ENCODE measurements around the gene SUPT20HL1.
"Not testable (repeated sequence)": the region's sequence is repeated elsewhere in the genome, so short reads cannot be mapped to it uniquely, and the experiment has no call there.

SUPT20HL1 gene

DNA sequence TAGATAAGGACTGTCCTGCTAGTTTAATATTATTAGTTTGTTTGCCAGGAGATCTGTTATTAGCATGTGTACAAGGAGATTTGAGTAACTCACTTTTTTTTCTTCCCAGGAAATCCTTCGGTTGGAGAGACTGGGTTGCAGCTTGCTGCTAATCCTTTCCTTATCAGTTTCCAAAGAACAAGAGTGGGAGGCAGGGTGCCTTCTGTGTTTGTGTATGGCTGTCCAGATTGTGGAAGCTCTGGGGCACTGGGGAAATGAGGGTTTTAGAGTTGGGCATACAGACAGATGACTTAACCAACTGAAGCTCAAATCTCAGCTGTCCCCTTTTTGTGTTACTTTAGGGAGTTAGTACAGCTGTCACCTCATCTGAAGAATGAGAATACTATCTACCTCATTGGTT lies 12.6 kb upstream of the SUPT20HL1 start:
- Histone ChIP-seq H2BK15ac (replicated peaks; ENCODE audit: low read depth) (no peak overlapping the region), H2AK5ac (ENCODE audit: low read length) (no peak overlapping the region), H3K79me2 (ENCODE audit: control insufficient read depth, insufficient read depth, low read length) (no peaks in the 10 kb centered on the region), H3K36me3 (ENCODE audit: control insufficient read depth, insufficient read depth, low read length) (no peaks in the 10 kb centered on the region), H3K9ac (ENCODE audit: low read length) (no peak overlapping the region), H3K27ac (ENCODE audit: low read depth, low read length) (no peak overlapping the region), H4K5ac (ENCODE audit: low read length) (no peak overlapping the region), H3K56ac (ENCODE audit: low read length) (no peak overlapping the region), H3K4me2 (ENCODE audit: low read length) (no peak overlapping the region), H2BK5ac (ENCODE audit: low read length) (no peak overlapping the region), H3K4ac (ENCODE audit: low read depth, low read length) (no peak overlapping the region), H3K4me1 (ENCODE audit: control insufficient read depth, low read depth, low read length) (no peaks in the 10 kb centered on the region), H3K79me1 (ENCODE audit: low read length) (no peaks in the 10 kb centered on the region), H3K18ac (ENCODE audit: low read length) (no peak overlapping the region), H3K4me3 (ENCODE audit: low read length) (no peak overlapping the region), H4K8ac (ENCODE audit: low read depth, low read length) (no peak overlapping the region), H3K27me3 (ENCODE audit: insufficient read depth, low read length, poor library complexity) (no peaks in the 10 kb centered on the region), H2BK120ac (ENCODE audit: low read depth, low read length) (no peak overlapping the region), H3K23ac (ENCODE audit: low read length) (no peak overlapping the region)
- DNase-seq, result peak; percentile 8
- no CpG with 5 or more reads among the region's 1 CpG for WGBS (ENCODE audit: extremely low coverage, insufficient coverage, low lambda C conversion rate)

DNA sequence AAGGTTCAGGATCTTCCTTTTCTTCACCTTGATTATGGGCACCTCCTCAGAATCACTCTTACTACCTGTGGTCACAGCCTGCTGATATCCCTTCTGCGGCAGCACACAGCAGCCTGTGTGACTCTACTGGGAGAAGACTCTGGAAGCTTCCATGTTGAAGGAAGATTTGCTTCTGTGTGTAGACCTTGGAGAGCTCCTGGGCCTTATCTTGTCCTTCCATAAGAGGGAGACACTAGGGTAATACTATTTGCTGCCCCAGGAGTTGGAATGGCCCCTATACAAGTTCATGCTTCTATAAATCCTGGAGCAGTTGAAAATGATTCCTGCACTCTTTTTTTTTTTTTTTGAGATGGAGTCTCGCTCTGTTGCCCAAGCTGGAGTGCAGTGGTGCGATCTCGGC lies 10.2 kb upstream of the SUPT20HL1 start:
- Histone ChIP-seq H4K8ac (ENCODE audit: low read depth, low read length) (no peak overlapping the region), H2BK15ac (replicated peaks; ENCODE audit: low read depth) (no peak overlapping the region), H3K9ac (ENCODE audit: low read length) (no peak overlapping the region), H3K23ac (ENCODE audit: low read length) (no peak overlapping the region), H3K18ac (ENCODE audit: low read length) (no peak overlapping the region), H2BK120ac (ENCODE audit: low read depth, low read length) (no peak overlapping the region), H4K5ac (ENCODE audit: low read length) (no peak overlapping the region), H3K4me1 (ENCODE audit: control insufficient read depth, low read depth, low read length) (no peaks in the 10 kb centered on the region), H3K79me1 (ENCODE audit: low read length) (no peaks in the 10 kb centered on the region), H3K79me2 (ENCODE audit: control insufficient read depth, insufficient read depth, low read length) (no peaks in the 10 kb centered on the region), H3K4ac (ENCODE audit: low read depth, low read length) (no peak overlapping the region), H3K4me2 (ENCODE audit: low read length) (no peak overlapping the region), H3K27ac (ENCODE audit: low read depth, low read length) (no peak overlapping the region), H2BK5ac (ENCODE audit: low read length) (no peak overlapping the region), H2AK5ac (ENCODE audit: low read length) (no peak overlapping the region), H3K36me3 (ENCODE audit: control insufficient read depth, insufficient read depth, low read length) (no peaks in the 10 kb centered on the region), H3K4me3 (ENCODE audit: low read length) (no peak overlapping the region), H3K56ac (ENCODE audit: low read length) (no peak overlapping the region), H3K27me3 (ENCODE audit: insufficient read depth, low read length, poor library complexity) (no peaks in the 10 kb centered on the region)
- peak; percentile 11 for DNase-seq
- WGBS (ENCODE audit: extremely low coverage, insufficient coverage, low lambda C conversion rate), result no CpG with 5 or more reads among the region's 4 CpGs

DNA sequence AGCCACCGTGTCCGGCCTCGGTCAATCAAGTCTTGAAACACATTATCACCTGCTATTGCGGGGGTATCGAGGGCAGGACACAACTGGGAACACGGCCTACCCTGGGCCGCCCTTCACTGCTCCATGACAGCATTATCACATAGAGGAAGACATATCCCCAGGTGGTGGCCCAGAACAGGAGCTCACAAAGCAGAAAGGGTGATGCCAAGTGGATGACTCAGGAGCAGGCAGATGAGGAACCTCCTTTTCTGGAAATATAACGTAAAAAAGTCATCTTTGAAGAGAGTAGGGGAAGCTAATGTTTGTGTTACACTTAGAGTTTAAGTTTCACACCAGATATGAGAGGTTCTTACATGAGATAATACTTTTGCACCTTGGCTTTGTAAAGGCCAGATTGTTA lies 5.3 kb upstream of the SUPT20HL1 start:
- no peak overlapping the region for H4K8ac ChIP-seq (ENCODE audit: low read depth, low read length)
- no peak overlapping the region for H2BK120ac ChIP-seq (ENCODE audit: low read depth, low read length)
- H3K9ac ChIP-seq (ENCODE audit: low read length), result no peak overlapping the region
- H2AK5ac ChIP-seq (ENCODE audit: low read length), result no peak overlapping the region
- no peak overlapping the region for H2BK5ac ChIP-seq (ENCODE audit: low read length)
- H3K4ac ChIP-seq (ENCODE audit: low read depth, low read length), result no peak overlapping the region
- H3K4me3 ChIP-seq (ENCODE audit: low read length), result no peak overlapping the region
- H3K4me1 ChIP-seq (ENCODE audit: control insufficient read depth, low read depth, low read length), result no peaks in the 10 kb centered on the region
- H4K5ac ChIP-seq (ENCODE audit: low read length), result no peak overlapping the region
- no peak overlapping the region for H3K23ac ChIP-seq (ENCODE audit: low read length)
- no peak overlapping the region for H3K56ac ChIP-seq (ENCODE audit: low read length)
- H3K36me3 ChIP-seq (ENCODE audit: control insufficient read depth, insufficient read depth, low read length), result no peaks in the 10 kb centered on the region
- H3K79me1 ChIP-seq (ENCODE audit: low read length), result no peaks in the 10 kb centered on the region
- no peak for DNase-seq
- H3K79me2 ChIP-seq (ENCODE audit: control insufficient read depth, insufficient read depth, low read length), result no peaks in the 10 kb centered on the region
- H3K18ac ChIP-seq (ENCODE audit: low read length), result no peak overlapping the region
- H2BK15ac ChIP-seq (replicated peaks; ENCODE audit: low read depth), result no peak overlapping the region
- WGBS (ENCODE audit: extremely low coverage, insufficient coverage, low lambda C conversion rate), result no CpG with 5 or more reads among the region's 8 CpGs
- H3K27ac ChIP-seq (ENCODE audit: low read depth, low read length), result no peak overlapping the region
- no peaks in the 10 kb centered on the region for H3K27me3 ChIP-seq (ENCODE audit: insufficient read depth, low read length, poor library complexity)
- H3K4me2 ChIP-seq (ENCODE audit: low read length), result no peak overlapping the region

DNA sequence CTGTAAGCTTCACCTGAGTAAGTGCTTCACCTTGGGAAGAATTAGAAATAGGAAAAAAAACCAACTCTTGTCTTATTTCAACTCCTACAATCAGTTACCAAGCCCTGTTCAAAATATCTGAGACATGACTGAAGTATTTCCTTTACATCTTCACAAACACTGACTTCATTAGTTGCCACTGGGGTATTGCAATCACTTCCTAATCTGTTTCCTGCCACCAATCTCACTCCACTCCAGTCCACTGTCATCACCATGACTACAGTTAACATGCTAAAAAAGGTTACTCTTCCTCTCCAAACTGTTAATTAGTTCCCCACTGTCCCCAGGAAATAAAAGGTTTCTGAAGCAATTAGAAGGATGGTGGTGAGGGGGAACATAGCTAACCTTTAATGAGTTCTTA lies 3.3 kb upstream of the SUPT20HL1 start:
- H2AK5ac ChIP-seq (ENCODE audit: low read length), result no peak overlapping the region
- H3K23ac ChIP-seq (ENCODE audit: low read length), result no peak overlapping the region
- no peak overlapping the region for H2BK120ac ChIP-seq (ENCODE audit: low read depth, low read length)
- no peaks in the 10 kb centered on the region for H3K4me1 ChIP-seq (ENCODE audit: control insufficient read depth, low read depth, low read length)
- H4K5ac ChIP-seq (ENCODE audit: low read length), result no peak overlapping the region
- no peak overlapping the region for H2BK15ac ChIP-seq (replicated peaks; ENCODE audit: low read depth)
- no peak overlapping the region for H3K4me2 ChIP-seq (ENCODE audit: low read length)
- no peak overlapping the region for H2BK5ac ChIP-seq (ENCODE audit: low read length)
- H3K79me1 ChIP-seq (ENCODE audit: low read length), result no peaks in the 10 kb centered on the region
- DNase-seq, result peak; percentile 45
- H3K4ac ChIP-seq (ENCODE audit: low read depth, low read length), result no peak overlapping the region
- no peak overlapping the region for H4K8ac ChIP-seq (ENCODE audit: low read depth, low read length)
- H3K27me3 ChIP-seq (ENCODE audit: insufficient read depth, low read length, poor library complexity), result no peaks in the 10 kb centered on the region
- H3K36me3 ChIP-seq (ENCODE audit: control insufficient read depth, insufficient read depth, low read length), result no peaks in the 10 kb centered on the region
- no peak overlapping the region for H3K9ac ChIP-seq (ENCODE audit: low read length)
- H3K56ac ChIP-seq (ENCODE audit: low read length), result no peak overlapping the region
- no peak overlapping the region for H3K4me3 ChIP-seq (ENCODE audit: low read length)
- H3K79me2 ChIP-seq (ENCODE audit: control insufficient read depth, insufficient read depth, low read length), result no peaks in the 10 kb centered on the region
- H3K27ac ChIP-seq (ENCODE audit: low read depth, low read length), result no peak overlapping the region
- H3K18ac ChIP-seq (ENCODE audit: low read length), result no peak overlapping the region

DNA sequence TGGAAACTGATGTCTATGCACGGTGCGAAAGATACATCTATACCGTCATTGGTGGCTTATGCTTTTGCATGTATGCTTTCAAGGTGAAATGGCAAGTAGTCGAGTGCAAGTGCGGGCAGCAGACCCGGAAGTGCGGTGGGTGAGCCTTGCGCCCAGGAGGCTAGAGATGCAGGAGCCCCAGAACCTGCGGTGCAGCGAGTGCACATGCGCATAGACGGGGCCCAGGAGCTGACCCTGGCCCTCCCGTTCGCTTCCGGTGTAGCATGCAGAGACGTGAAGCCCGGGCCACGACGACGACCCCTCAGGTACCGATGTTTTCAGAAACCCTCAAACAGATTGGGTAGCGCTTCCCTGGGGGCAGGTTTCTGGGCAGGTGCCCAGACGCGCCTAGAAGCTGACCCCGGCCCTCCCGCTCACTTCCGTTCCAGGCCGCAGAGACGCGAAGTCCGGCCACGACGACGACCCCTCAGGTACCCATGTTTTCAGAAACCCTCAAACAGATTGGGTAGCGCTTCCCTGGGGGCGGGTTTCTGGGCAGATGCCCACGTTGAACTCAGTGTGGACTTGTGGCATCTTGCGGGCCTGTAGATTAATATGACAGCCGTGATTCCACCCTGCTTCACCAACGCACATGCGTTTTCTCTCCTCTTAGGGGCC lies 1.8 kb downstream of the SUPT20HL1 start:
- H3K18ac ChIP-seq (ENCODE audit: low read length); H2BK15ac ChIP-seq (replicated peaks; ENCODE audit: low read depth); H3K9ac ChIP-seq (ENCODE audit: low read length); H3K23ac ChIP-seq (ENCODE audit: low read length); H2AK5ac ChIP-seq (ENCODE audit: low read length); H3K56ac ChIP-seq (ENCODE audit: low read length); H3K4ac ChIP-seq (ENCODE audit: low read depth, low read length); H3K36me3 ChIP-seq (ENCODE audit: control insufficient read depth, insufficient read depth, low read length); H3K27ac ChIP-seq (ENCODE audit: low read depth, low read length); H3K4me1 ChIP-seq (ENCODE audit: control insufficient read depth, low read depth, low read length); H3K79me2 ChIP-seq (ENCODE audit: control insufficient read depth, insufficient read depth, low read length); H4K8ac ChIP-seq (ENCODE audit: low read depth, low read length); H3K27me3 ChIP-seq (ENCODE audit: insufficient read depth, low read length, poor library complexity); H4K5ac ChIP-seq (ENCODE audit: low read length); DNase-seq; H3K4me3 ChIP-seq (ENCODE audit: low read length); H2BK5ac ChIP-seq (ENCODE audit: low read length); H3K4me2 ChIP-seq (ENCODE audit: low read length); H2BK120ac ChIP-seq (ENCODE audit: low read depth, low read length); H3K79me1 ChIP-seq (ENCODE audit: low read length): not testable (repeated sequence)
- no CpG with 5 or more reads among the region's 41 CpGs for WGBS (ENCODE audit: extremely low coverage, insufficient coverage, low lambda C conversion rate)

DNA sequence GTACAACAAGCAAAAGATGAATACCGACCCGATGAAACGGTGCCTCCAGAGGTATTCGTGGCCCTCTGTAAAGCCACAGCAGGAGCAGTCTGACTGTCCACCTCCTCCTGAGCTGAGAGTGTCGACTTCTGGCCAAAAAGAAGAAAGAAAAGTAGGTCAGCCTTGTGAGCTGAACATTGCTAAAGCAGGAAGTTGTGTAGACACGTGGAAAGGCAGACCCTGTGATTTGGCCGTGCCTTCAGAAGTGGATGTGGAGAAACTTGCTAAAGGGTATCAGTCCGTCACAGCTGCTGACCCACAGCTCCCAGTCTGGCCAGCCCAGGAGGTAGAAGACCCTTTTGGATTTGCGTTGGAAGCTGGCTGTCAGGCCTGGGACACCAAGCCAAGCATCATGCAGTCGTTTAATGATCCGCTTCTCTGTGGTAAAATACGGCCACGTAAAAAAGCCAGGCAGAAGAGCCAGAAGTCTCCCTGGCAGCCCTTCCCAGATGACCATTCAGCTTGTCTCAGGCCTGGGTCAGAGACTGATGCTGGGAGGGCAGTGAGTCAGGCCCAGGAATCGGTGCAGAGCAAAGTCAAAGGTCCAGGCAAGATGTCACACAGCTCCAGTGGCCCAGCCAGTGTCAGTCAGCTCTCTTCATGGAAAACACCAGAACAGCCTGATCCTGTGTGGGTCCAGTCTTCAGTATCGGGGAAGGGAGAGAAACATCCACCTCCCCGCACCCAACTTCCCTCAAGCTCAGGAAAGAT lies 3.2 kb downstream of the SUPT20HL1 start:
- H2AK5ac ChIP-seq (ENCODE audit: low read length), result not testable (repeated sequence)
- WGBS (ENCODE audit: extremely low coverage, insufficient coverage, low lambda C conversion rate), result no CpG with 5 or more reads among the region's 16 CpGs

More for the DNA sequence above, 3.2 kb downstream of the SUPT20HL1 start:
- not testable (repeated sequence) for H3K4ac ChIP-seq (ENCODE audit: low read depth, low read length); H3K18ac ChIP-seq (ENCODE audit: low read length); H3K23ac ChIP-seq (ENCODE audit: low read length); H3K4me1 ChIP-seq (ENCODE audit: control insufficient read depth, low read depth, low read length); H3K27ac ChIP-seq (ENCODE audit: low read depth, low read length); H3K56ac ChIP-seq (ENCODE audit: low read length); H2BK120ac ChIP-seq (ENCODE audit: low read depth, low read length); H2BK15ac ChIP-seq (replicated peaks; ENCODE audit: low read depth); H3K36me3 ChIP-seq (ENCODE audit: control insufficient read depth, insufficient read depth, low read length); H2BK5ac ChIP-seq (ENCODE audit: low read length); H3K27me3 ChIP-seq (ENCODE audit: insufficient read depth, low read length, poor library complexity); H3K79me2 ChIP-seq (ENCODE audit: control insufficient read depth, insufficient read depth, low read length); H3K4me3 ChIP-seq (ENCODE audit: low read length); H3K4me2 ChIP-seq (ENCODE audit: low read length); H3K9ac ChIP-seq (ENCODE audit: low read length); H3K79me1 ChIP-seq (ENCODE audit: low read length); H4K8ac ChIP-seq (ENCODE audit: low read depth, low read length); H4K5ac ChIP-seq (ENCODE audit: low read length); DNase-seq

Measured in mesendoderm (in vitro differentiated cells).